KMS-11 (cell line): Measurements from ENCODE around the gene HNRNPU.

ENCODE experiments used
- H2AFZ ChIP-seq: fragments of 200-600 bp; sonication (generic); 2 replicates; pipeline ENCODE4 v1.6.1; 2016; ENCODE audit warnings: antibody characterized with exemption, mixed run types, low read depth
- H3K27ac ChIP-seq: fragments of 200-600 bp; sonication (generic); 2 replicates; pipeline ENCODE4 v1.6.1; 2016; ENCODE audit warnings: mild to moderate bottlenecking, mixed run types
- H3K27me3 ChIP-seq: fragments of 200-600 bp; sonication (generic); 2 replicates; pipeline ENCODE4 v1.6.1; 2017; ENCODE audit warnings: mild to moderate bottlenecking, low read depth, mixed run types, moderate library complexity; ENCODE audit not compliant: insufficient read depth
- H3K36me3 ChIP-seq: fragments of 200-600 bp; sonication (generic); 2 replicates; pipeline ENCODE4 v1.6.1; 2017; ENCODE audit warnings: mild to moderate bottlenecking, mixed run types; ENCODE audit not compliant: insufficient read depth
- H3K4me1 ChIP-seq: fragments of 200-600 bp; sonication (generic); 2 replicates; pipeline ENCODE4 v1.6.1; 2016; ENCODE audit warnings: mild to moderate bottlenecking, low read depth, mixed run types; ENCODE audit not compliant: poor library complexity, severe bottlenecking
- H3K4me2 ChIP-seq: fragments of 200-600 bp; sonication (generic); 2 replicates; pipeline ENCODE4 v1.7.0; 2016; ENCODE audit warnings: mild to moderate bottlenecking, mixed run types
- H3K4me3 ChIP-seq: fragments of 200-600 bp; sonication (generic); IDR thresholded peaks from 2 replicates; pipeline ENCODE4 v1.6.1; 2017; ENCODE audit warnings: low read depth, low read length, mixed read lengths; ENCODE audit not compliant: insufficient read depth
- H3K79me2 ChIP-seq: fragments of 200-600 bp; sonication (generic); 2 replicates; pipeline ENCODE4 v1.6.1; 2016; ENCODE audit warnings: low read depth, mixed run types; ENCODE audit not compliant: insufficient read depth
- H3K9ac ChIP-seq: fragments of 200-600 bp; sonication (generic); 2 replicates; pipeline ENCODE4 v1.6.1; 2016; ENCODE audit warnings: mild to moderate bottlenecking, mixed run types
- H4K20me1 ChIP-seq: fragments of 200-600 bp; sonication (generic); 2 replicates; pipeline ENCODE4 v1.6.1; 2016; ENCODE audit warnings: mild to moderate bottlenecking, mixed run types; ENCODE audit not compliant: insufficient read depth
- TF ChIP-seq, protein P1 (sequence below): fragments of 200-600 bp; sonication (generic); conservative IDR thresholded peaks from 2 replicates; pipeline ENCODE4 v1.6.1; 2017; ENCODE audit warnings: low read depth, mild to moderate bottlenecking, antibody characterized with exemption, low read length, moderate library complexity, mixed read lengths

The HNRNPU gene

GRCh38 chr1:244858357-244858756, 6.0 kb downstream of the HNRNPU start:
- peaks cover 69% of the 10 kb centered on the region for H3K36me3 ChIP-seq
- H3K79me2 ChIP-seq: peaks cover 92% of the 10 kb centered on the region
- peaks cover 60% of the 10 kb centered on the region for H4K20me1 ChIP-seq
- no peaks in the 10 kb centered on the region for H3K27me3 ChIP-seq
- TF ChIP-seq, protein P1, sequence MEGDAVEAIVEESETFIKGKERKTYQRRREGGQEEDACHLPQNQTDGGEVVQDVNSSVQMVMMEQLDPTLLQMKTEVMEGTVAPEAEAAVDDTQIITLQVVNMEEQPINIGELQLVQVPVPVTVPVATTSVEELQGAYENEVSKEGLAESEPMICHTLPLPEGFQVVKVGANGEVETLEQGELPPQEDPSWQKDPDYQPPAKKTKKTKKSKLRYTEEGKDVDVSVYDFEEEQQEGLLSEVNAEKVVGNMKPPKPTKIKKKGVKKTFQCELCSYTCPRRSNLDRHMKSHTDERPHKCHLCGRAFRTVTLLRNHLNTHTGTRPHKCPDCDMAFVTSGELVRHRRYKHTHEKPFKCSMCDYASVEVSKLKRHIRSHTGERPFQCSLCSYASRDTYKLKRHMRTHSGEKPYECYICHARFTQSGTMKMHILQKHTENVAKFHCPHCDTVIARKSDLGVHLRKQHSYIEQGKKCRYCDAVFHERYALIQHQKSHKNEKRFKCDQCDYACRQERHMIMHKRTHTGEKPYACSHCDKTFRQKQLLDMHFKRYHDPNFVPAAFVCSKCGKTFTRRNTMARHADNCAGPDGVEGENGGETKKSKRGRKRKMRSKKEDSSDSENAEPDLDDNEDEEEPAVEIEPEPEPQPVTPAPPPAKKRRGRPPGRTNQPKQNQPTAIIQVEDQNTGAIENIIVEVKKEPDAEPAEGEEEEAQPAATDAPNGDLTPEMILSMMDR: no peak
- peaks cover 44% of the 10 kb centered on the region for H3K4me1 ChIP-seq
- H2AFZ ChIP-seq: no peak overlapping the region
- no peak overlapping the region for H3K27ac ChIP-seq
- H3K9ac ChIP-seq: no peak overlapping the region
- H3K4me3 ChIP-seq: no peak overlapping the region
- no peak overlapping the region for H3K4me2 ChIP-seq

GRCh38 chr1:244857761-244858160, 6.6 kb downstream of the HNRNPU start:
- Histone ChIP-seq H3K27me3 (no peaks in the 10 kb centered on the region), H2AFZ (no peak overlapping the region), H3K79me2 (peaks cover 96% of the 10 kb centered on the region), H3K27ac (no peak overlapping the region), H3K36me3 (peaks cover 74% of the 10 kb centered on the region), H3K9ac (no peak overlapping the region), H3K4me2 (no peak overlapping the region), H4K20me1 (peaks cover 60% of the 10 kb centered on the region), H3K4me3 (no peak overlapping the region), H3K4me1 (peaks cover 44% of the 10 kb centered on the region)
- TF ChIP-seq, protein P1: no peak

DNA sequence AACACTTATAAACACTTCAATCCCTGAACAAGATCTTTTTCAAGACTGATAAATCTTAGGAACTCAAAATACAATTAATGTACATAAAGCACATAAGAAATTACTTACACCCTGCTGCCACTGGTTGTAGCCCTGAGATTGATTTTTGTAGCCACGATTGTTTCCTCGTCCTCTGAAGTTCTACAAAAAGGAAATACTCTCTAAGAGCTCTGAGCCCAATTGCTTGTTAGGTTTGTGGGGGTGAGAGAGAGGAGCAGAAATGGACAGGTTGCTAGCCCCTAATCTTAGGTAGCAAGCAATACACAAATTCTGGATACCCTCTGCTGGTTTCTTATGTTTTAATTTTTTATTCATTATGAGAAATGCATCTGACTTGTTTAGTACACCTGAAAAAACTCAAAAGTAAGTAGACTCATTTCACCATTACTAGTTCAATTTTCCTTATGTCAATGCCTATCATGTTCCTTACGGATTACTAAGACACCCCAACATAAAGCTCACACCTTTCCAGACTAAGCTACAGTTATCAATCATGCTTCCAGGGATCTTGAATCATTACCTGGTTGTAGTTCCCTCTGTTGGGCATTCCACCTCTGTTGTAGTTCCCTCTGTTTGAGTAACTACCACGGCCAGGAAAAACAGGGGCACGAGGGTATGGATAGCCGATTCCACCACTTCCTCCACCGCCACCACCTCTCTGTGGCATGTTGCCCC, 9.3 kb downstream of the HNRNPU start:
- H2AFZ ChIP-seq: no peak overlapping the region
- H3K4me2 ChIP-seq: no peak overlapping the region
- peaks cover 96% of the 10 kb centered on the region for H3K79me2 ChIP-seq
- no peak overlapping the region for H3K9ac ChIP-seq
- H3K4me3 ChIP-seq: no peak overlapping the region
- H3K27ac ChIP-seq: no peak overlapping the region
- H4K20me1 ChIP-seq: peaks cover 37% of the 10 kb centered on the region
- H3K4me1 ChIP-seq: peaks cover 26% of the 10 kb centered on the region
- H3K27me3 ChIP-seq: no peaks in the 10 kb centered on the region
- peaks cover 59% of the 10 kb centered on the region for H3K36me3 ChIP-seq
- TF ChIP-seq, protein P1: no peak

GRCh38 chr1:244854166-244854565, 10.2 kb downstream of the HNRNPU start:
- no peaks in the 10 kb centered on the region for H3K27me3 ChIP-seq
- H2AFZ ChIP-seq: no peak overlapping the region
- peaks cover 95% of the 10 kb centered on the region for H3K79me2 ChIP-seq
- TF ChIP-seq, protein P1: no peak
- H3K9ac ChIP-seq: no peak overlapping the region
- peaks cover 30% of the 10 kb centered on the region for H4K20me1 ChIP-seq
- H3K4me1 ChIP-seq: peaks cover 17% of the 10 kb centered on the region
- no peak overlapping the region for H3K4me3 ChIP-seq
- no peak overlapping the region for H3K4me2 ChIP-seq
- no peak overlapping the region for H3K27ac ChIP-seq
- H3K36me3 ChIP-seq: peaks cover 52% of the 10 kb centered on the region
